Activated naive CD8-positive, alpha-beta T cell (primary cell): ENCODE data around the gene WNT5A.

Source experiments
- H3K27ac Mint-ChIP-seq: one replicate; pipeline ENCODE4 v1.8.0; 2021; ENCODE audit warnings: mixed read lengths
- H3K27me3 Mint-ChIP-seq: one replicate; pipeline ENCODE4 v1.8.0; 2021; ENCODE audit warnings: mixed read lengths
- H3K36me3 Mint-ChIP-seq: one replicate; pipeline ENCODE4 v1.8.0; 2021; ENCODE audit warnings: mixed read lengths
- H3K4me1 Mint-ChIP-seq: one replicate; pipeline ENCODE4 v1.8.0; 2021; ENCODE audit warnings: low read depth, mixed read lengths
- H3K4me3 Mint-ChIP-seq: one replicate; pipeline ENCODE4 v1.8.0; 2021; ENCODE audit warnings: mild to moderate bottlenecking, mixed read lengths
- H3K9me3 Mint-ChIP-seq: one replicate; pipeline ENCODE4 v1.8.0; 2021; ENCODE audit warnings: low read depth, mixed read lengths

The WNT5A gene

GRCh38 chr3:55491296-55491816 lies 4.2 kb upstream of the WNT5A start:
- peaks cover 19% of the 10 kb centered on the region for H3K4me1 Mint-ChIP-seq
- peaks cover 20% of the 10 kb centered on the region for H3K27me3 Mint-ChIP-seq
- no peak overlapping the region for H3K27ac Mint-ChIP-seq
- no peaks in the 10 kb centered on the region for H3K36me3 Mint-ChIP-seq
- H3K9me3 Mint-ChIP-seq = peaks cover 4% of the 10 kb centered on the region
- H3K4me3 Mint-ChIP-seq = no peak overlapping the region

- Mint-ChIP-seq H3K9me3 (peaks cover 2% of the 10 kb centered on the region), H3K27me3 (peaks cover 27% of the 10 kb centered on the region), H3K36me3 (no peaks in the 10 kb centered on the region), H3K27ac (no peak overlapping the region), H3K4me1 (peaks cover 25% of the 10 kb centered on the region), H3K4me3 (no peak overlapping the region)
Measured at GRCh38 chr3:55490276-55490913, 3.3 kb upstream of the WNT5A start.

GRCh38 chr3:55489798-55490132 lies 2.7 kb upstream of the WNT5A start:
- H3K9me3 Mint-ChIP-seq = no peaks in the 10 kb centered on the region
- no peaks in the 10 kb centered on the region for H3K36me3 Mint-ChIP-seq
- H3K27me3 Mint-ChIP-seq = peaks cover 26% of the 10 kb centered on the region
- peaks cover 27% of the 10 kb centered on the region for H3K4me1 Mint-ChIP-seq
- no peak overlapping the region for H3K27ac Mint-ChIP-seq
- no peak overlapping the region for H3K4me3 Mint-ChIP-seq

GRCh38 chr3:55488398-55489055 lies 1.4 kb upstream of the WNT5A start:
- H3K27ac Mint-ChIP-seq = no peak overlapping the region
- H3K4me1 Mint-ChIP-seq = peaks cover 33% of the 10 kb centered on the region
- H3K9me3 Mint-ChIP-seq = no peaks in the 10 kb centered on the region
- H3K27me3 Mint-ChIP-seq = peaks cover 35% of the 10 kb centered on the region
- no peaks in the 10 kb centered on the region for H3K36me3 Mint-ChIP-seq
- H3K4me3 Mint-ChIP-seq = peak overlapping the region; percentile 65

- peaks cover 39% of the 10 kb centered on the region for H3K27me3 Mint-ChIP-seq
- no peak overlapping the region for H3K27ac Mint-ChIP-seq
- H3K36me3 Mint-ChIP-seq = no peaks in the 10 kb centered on the region
- H3K9me3 Mint-ChIP-seq = no peaks in the 10 kb centered on the region
- peak overlapping the region; percentile 76 for H3K4me3 Mint-ChIP-seq
- H3K4me1 Mint-ChIP-seq = peaks cover 36% of the 10 kb centered on the region
Measured at GRCh38 chr3:55487381-55488241, 505 bp upstream of the WNT5A start.

- H3K4me1 Mint-ChIP-seq = peaks cover 37% of the 10 kb centered on the region
- H3K4me3 Mint-ChIP-seq = peak overlapping the region; percentile 79
- H3K36me3 Mint-ChIP-seq = no peaks in the 10 kb centered on the region
- H3K27ac Mint-ChIP-seq = peak overlapping the region; percentile 41
- H3K27me3 Mint-ChIP-seq = peaks cover 39% of the 10 kb centered on the region
- no peaks in the 10 kb centered on the region for H3K9me3 Mint-ChIP-seq
Measured at GRCh38 chr3:55486101-55486856, 827 bp downstream of the WNT5A start.

- H3K4me1 Mint-ChIP-seq = peaks cover 40% of the 10 kb centered on the region
- no peaks in the 10 kb centered on the region for H3K9me3 Mint-ChIP-seq
- no peak overlapping the region for H3K27ac Mint-ChIP-seq
- H3K36me3 Mint-ChIP-seq = no peaks in the 10 kb centered on the region
- peak overlapping the region; percentile 56 for H3K4me3 Mint-ChIP-seq
- peaks cover 38% of the 10 kb centered on the region for H3K27me3 Mint-ChIP-seq
Measured at GRCh38 chr3:55484801-55485791, 2.0 kb downstream of the WNT5A start.

- Mint-ChIP-seq H3K27ac (no peak overlapping the region), H3K27me3 (peaks cover 39% of the 10 kb centered on the region), H3K36me3 (no peaks in the 10 kb centered on the region), H3K9me3 (no peaks in the 10 kb centered on the region), H3K4me1 (peaks cover 38% of the 10 kb centered on the region), H3K4me3 (no peak overlapping the region)
Measured at GRCh38 chr3:55484191-55484689, 2.9 kb downstream of the WNT5A start.

- Mint-ChIP-seq H3K27me3 (peaks cover 39% of the 10 kb centered on the region), H3K4me3 (no peak overlapping the region), H3K9me3 (no peaks in the 10 kb centered on the region), H3K4me1 (peaks cover 35% of the 10 kb centered on the region), H3K36me3 (no peaks in the 10 kb centered on the region), H3K27ac (no peak overlapping the region)
Measured at GRCh38 chr3:55483196-55484095, 3.7 kb downstream of the WNT5A start.

- H3K4me1 Mint-ChIP-seq = peaks cover 31% of the 10 kb centered on the region
- no peak overlapping the region for H3K4me3 Mint-ChIP-seq
- no peak overlapping the region for H3K27ac Mint-ChIP-seq
Measured at GRCh38 chr3:55482496-55483195, 4.5 kb downstream of the WNT5A start.

GRCh38 chr3:55481744-55482495 lies 5.2 kb downstream of the WNT5A start:
- no peaks in the 10 kb centered on the region for H3K9me3 Mint-ChIP-seq
- peaks cover 38% of the 10 kb centered on the region for H3K27me3 Mint-ChIP-seq
- no peaks in the 10 kb centered on the region for H3K36me3 Mint-ChIP-seq
- peaks cover 25% of the 10 kb centered on the region for H3K4me1 Mint-ChIP-seq
- no peak overlapping the region for H3K27ac Mint-ChIP-seq
- no peak overlapping the region for H3K4me3 Mint-ChIP-seq

More at GRCh38 chr3:55482496-55483195, 4.5 kb downstream of the WNT5A start:
- Mint-ChIP-seq H3K27me3 (peaks cover 39% of the 10 kb centered on the region), H3K9me3 (no peaks in the 10 kb centered on the region), H3K36me3 (no peaks in the 10 kb centered on the region)
